PFSK-1 (cell line): ENCODE results near the gene CAMKMT.

Experiments used
- FOXP2 ChIP-seq: optimal IDR thresholded peaks from 2 replicates; pipeline ENCODE3; 2011; ENCODE audit warnings: borderline replicate concordance, control low read depth, inconsistent platforms; ENCODE audit not compliant: insufficient read depth; ENCODE audit errors: extremely low read length, extremely low read depth
- POLR2AphosphoS5 ChIP-seq: IDR thresholded peaks from 2 replicates; pipeline ENCODE4 v1.6.1; 2012; ENCODE audit warnings: low read depth, mild to moderate bottlenecking, control low read depth, low read length, moderate library complexity
- REST ChIP-seq, 2 experiments: IDR thresholded peaks; 2 replicates each; pipeline versions ENCODE4 v1.6.1 to v1.8.0; 2011 to 2012; ENCODE audit warnings: low read depth in 2 of 2, low read length in 2 of 2, control low read depth in 1 of 2, inconsistent platforms in 1 of 2, mild to moderate bottlenecking in 1 of 2, moderate library complexity in 1 of 2; ENCODE audit not compliant: insufficient read depth in 1 of 2
- SIN3A ChIP-seq: IDR thresholded peaks from 2 replicates; pipeline ENCODE4 v1.6.1; 2012; ENCODE audit warnings: mild to moderate bottlenecking, low read length, moderate library complexity, borderline replicate concordance; ENCODE audit not compliant: insufficient read depth
- TAF1 ChIP-seq: IDR thresholded peaks from 2 replicates; pipeline ENCODE4 v1.6.1; 2012; ENCODE audit warnings: low read length, control low read depth, borderline replicate concordance; ENCODE audit not compliant: insufficient read depth

- TF ChIP-seq REST (IDR thresholded peaks at IDR 0.05; ENCODE audit: insufficient read depth in 1 of 2, low read depth in 2 of 2, low read length in 2 of 2) (no peak), TAF1 (no peak), FOXP2 (no peak), POLR2AphosphoS5 (no peak), SIN3A (no peak)
These were observed 204.3 kb downstream of the CAMKMT start for GRCh38 chr2:44566059-44566458.
